Heart right ventricle (tissue), 16 donors: ENCODE measurements around the gene PAX2. TPM values are rescaled to one million over a fixed set of nuclear protein-coding genes. Genes with fewer than 3 reads are reported as not detected.

ENCODE experiments used
- ATAC-seq, 8 donors: fragments of 200-7000 bp; cut with Tn5 transposase; one replicate each; pipeline ENCODE4 v1.9.1; 2020; ENCODE audit warnings: mild to moderate bottlenecking in 8 of 8, moderate library complexity in 8 of 8, moderate number of reproducible peaks in 1 of 8
- DNase-seq, 2 donors: peaks; one replicate each; pipeline ENCODE4 v3.0.0-alpha.2; 2020
- H3K27ac ChIP-seq, 10 donors: fragments of 200-600 bp; sonication (generic) in 2 of 10; one replicate each; pipeline versions ENCODE4 v1.5.0 to v1.8.0; 2020 to 2022; ENCODE audit warnings: mild to moderate bottlenecking in 3 of 10
- H3K27me3 ChIP-seq, 7 donors: fragments of 200-600 bp; one replicate each; pipeline ENCODE4 v1.8.0; 2021 to 2022; ENCODE audit warnings: mild to moderate bottlenecking in 2 of 7
- H3K36me3 ChIP-seq, 9 donors: fragments of 200-600 bp; sonication (generic) in 1 of 9; one replicate each; pipeline versions ENCODE4 v1.5.0 to v1.8.0; 2020 to 2022; ENCODE audit warnings: mild to moderate bottlenecking in 2 of 9
- H3K4me1 ChIP-seq, 9 donors: fragments of 200-600 bp; sonication (generic) in 1 of 9; one replicate each; pipeline versions ENCODE4 v1.5.0 to v1.8.0; 2020 to 2022; ENCODE audit warnings: mild to moderate bottlenecking in 4 of 9
- H3K4me3 ChIP-seq, 10 donors: fragments of 200-600 bp; sonication (generic) in 2 of 10; one replicate each; pipeline versions ENCODE4 v1.5.0 to v1.8.0; 2020 to 2022; ENCODE audit warnings: mild to moderate bottlenecking in 7 of 10, moderate library complexity in 2 of 10
- H3K9me3 ChIP-seq, 11 donors: fragments of 200-600 bp in 10 of 11; sonication (generic) in 2 of 11; one replicate each; pipeline versions ENCODE4 v1.5.0 to v1.8.0; 2013 to 2022; ENCODE audit warnings: mild to moderate bottlenecking in 2 of 11, control low read depth in 1 of 11, moderate library complexity in 1 of 11
- WGBS, 2 donors: extraction: QIAGEN DNeasy Blood & Tissue Kit; methylation state at CpG; one replicate each; pipeline ENCODE4 v1.1.7; 2013; ENCODE audit warnings: inconsistent platforms in 1 of 2; 5-methylcytosine and 5-hydroxymethylcytosine counted together
- intact Hi-C, 10 donors: fragments of 100-400 bp; cut with DNase I; formaldehyde crosslinking; loops; one replicate each; pipeline versions ENCODE4 v1.11.1 to v1.14.2; 2022
- polyA plus RNA-seq, 2 donors: library from polyadenylated mRNA; stranded (reverse); fragments of 200-250 nt; gene quantifications; one replicate each; pipeline ENCODE4 v1.2.3, GENCODE V29; 2013
- total RNA-seq, 10 donors: library from RNA; stranded (reverse); fragmentation: NEBNext Ultra II Directional in 3 of 10; extraction: Animal tissue kit (Norgen Biotek cat#: 25700) in 3 of 10; gene quantifications; one replicate each; pipeline versions ENCODE4 v1.2.1 to v1.2.4, GENCODE V29; 2021 to 2023
- TF ChIP-seq, protein P1 (sequence below), 9 donors: fragments of 200-600 bp; sonication (generic) in 2 of 9; IDR thresholded peaks; one replicate each; pipeline versions ENCODE4 v1.5.0 to v1.8.0; 2021 to 2022; ENCODE audit warnings: antibody characterized with exemption in 9 of 9, mild to moderate bottlenecking in 5 of 9, moderate library complexity in 1 of 9
- donor health status: Arrhythmogenic right ventricular cardiomyopathy.
- donor health status: ischemic (EF 13 %, LVEDD 7.1; RV severe dilation, severe dysfunction).
- donor health status: healthy with polysubstance abuse.
- donor health status: DM: no; HTN: yes; CAD: no.
- donor health status: DM: no; HTN: no; CAD: no.
- donor health status: ischemic (EF 25% LVEDD 6.9; RV normal size, moderate dysfunction).
- donor health status: ischemic (EF 25% LVEDD 5.7; RV mildly dilated, moderate dysfunction).
- donor health status: healthy.
- donor health status: DM: yes; HTN: yes; CAD: no.
- donor health status: Ischemic cardiomyopathy.
- donor health status: ischemic (EF 35%, LVEDD 5.7; RV mildly dilated, moderate dysfunction).
- donor health status: nonischemic (EF 11% LVEDD 7.7; RV severe dilation, severe dysfunction).
- donor health status: DM: yes; HTN: yes; CAD: no.
- donor health status: PGD.
- donor health status: ischemic (EF 29% LVEDD 5.4; RV normal size, mild dysfunction).
- donor health status: nonischemic (EF 23%, LVEDD 6.1; RV moderate dilation, normal function).

PAX2 gene
- total and polyA plus RNA-seq, 12 donors: not detected

DNA sequence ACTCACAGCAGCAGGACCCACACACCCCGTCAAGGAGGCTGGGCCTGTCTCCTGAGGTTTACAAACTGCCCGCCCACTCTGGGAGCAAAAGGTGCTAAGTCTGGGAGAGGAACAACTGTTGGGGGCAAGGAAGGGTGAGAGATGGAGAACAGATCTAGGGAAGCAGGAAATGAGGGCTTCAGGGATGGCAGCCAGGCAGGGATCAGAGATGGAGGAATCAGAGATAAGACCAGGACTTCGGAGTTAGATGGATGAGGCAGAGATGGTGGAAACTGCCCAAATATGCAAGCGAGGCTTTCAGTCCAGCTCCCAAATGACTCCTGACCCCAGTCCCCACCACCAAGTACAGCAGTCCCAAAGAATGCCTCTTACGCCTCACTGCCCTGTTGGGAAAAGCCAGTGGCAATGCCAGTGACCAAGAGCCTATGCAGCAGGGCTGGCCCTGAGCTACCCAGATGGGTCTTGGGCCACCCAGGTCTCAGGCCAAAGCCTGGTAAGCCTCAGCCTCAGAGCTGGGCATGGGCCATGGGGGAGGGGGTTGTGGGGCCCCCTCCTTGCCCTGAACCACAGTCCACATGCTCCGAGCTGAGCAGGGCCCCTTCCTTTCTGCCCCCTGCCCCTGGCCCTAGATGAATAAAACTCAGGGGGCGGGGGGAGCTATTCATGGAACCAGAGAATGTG is 127.9 kb downstream of the PAX2 start:
- Histone ChIP-seq H3K4me1 (no peaks in the 10 kb centered on the region), H3K36me3 (no peaks in the 10 kb centered on the region), H3K27ac (no peak overlapping the region), H3K27me3 (peaks cover 0 to 66% (median 57%) of the 10 kb centered on the region in 7 donors), H3K4me3 (no peak overlapping the region), H3K9me3 (no peaks in the 10 kb centered on the region)
- intact Hi-C loops: loop anchor here in 9 of 10 donors (5.0 to 10.0 kb wide), 10 partner anchors 128 to 538 kb away; partner anchors contain the start of genes PAX2 (in 1 of the 9) and PKD2L1 (in 1 of the 9)
- ATAC-seq: no peak
- 48 to 65% methylated on average over 7 of the region's 7 CpGs for WGBS, 2 donors
- TF ChIP-seq, protein P1, sequence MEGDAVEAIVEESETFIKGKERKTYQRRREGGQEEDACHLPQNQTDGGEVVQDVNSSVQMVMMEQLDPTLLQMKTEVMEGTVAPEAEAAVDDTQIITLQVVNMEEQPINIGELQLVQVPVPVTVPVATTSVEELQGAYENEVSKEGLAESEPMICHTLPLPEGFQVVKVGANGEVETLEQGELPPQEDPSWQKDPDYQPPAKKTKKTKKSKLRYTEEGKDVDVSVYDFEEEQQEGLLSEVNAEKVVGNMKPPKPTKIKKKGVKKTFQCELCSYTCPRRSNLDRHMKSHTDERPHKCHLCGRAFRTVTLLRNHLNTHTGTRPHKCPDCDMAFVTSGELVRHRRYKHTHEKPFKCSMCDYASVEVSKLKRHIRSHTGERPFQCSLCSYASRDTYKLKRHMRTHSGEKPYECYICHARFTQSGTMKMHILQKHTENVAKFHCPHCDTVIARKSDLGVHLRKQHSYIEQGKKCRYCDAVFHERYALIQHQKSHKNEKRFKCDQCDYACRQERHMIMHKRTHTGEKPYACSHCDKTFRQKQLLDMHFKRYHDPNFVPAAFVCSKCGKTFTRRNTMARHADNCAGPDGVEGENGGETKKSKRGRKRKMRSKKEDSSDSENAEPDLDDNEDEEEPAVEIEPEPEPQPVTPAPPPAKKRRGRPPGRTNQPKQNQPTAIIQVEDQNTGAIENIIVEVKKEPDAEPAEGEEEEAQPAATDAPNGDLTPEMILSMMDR (IDR thresholded peaks at IDR 0.05): no peak
- DNase-seq: no peak

DNA sequence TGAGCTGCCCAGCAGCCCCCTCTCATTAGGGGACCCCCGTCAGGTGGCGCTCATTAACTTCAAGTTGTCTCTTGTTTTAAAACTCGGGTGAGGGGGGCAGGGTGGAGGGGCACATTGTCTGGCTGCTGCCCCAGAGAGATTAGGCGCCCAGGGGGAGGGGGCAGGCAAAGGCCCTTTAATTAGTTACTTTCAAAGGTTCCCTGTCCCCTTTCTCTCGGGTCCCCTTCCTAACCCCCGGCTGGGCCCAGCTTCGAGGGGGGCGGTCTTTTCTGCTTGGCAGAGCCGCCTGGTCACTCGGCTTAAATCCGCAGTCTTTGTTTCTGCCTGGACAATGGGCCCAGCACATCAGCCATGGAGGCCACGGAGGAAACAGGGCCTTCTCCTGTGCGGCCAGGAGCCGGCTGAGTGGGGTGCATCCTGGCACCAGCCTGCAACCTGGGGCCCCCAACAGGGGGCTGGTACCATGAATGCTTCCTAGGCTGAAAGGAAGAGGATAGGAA is 128.5 kb downstream of the PAX2 start:
- H3K27me3 ChIP-seq: peaks cover 0 to 64% (median 55%) of the 10 kb centered on the region in 7 donors
- no peak for DNase-seq
- WGBS, 2 donors: 48 to 56% methylated on average over 14 of the region's 14 CpGs
- intact Hi-C loops: loop anchor here in 9 of 10 donors (5.0 to 10.0 kb wide), 10 partner anchors 129 to 539 kb away; partner anchors contain the start of genes PAX2 (in 1 of the 9) and PKD2L1 (in 1 of the 9)
- no peaks in the 10 kb centered on the region for H3K9me3 ChIP-seq
- no peaks in the 10 kb centered on the region for H3K4me1 ChIP-seq
- TF ChIP-seq, protein P1 (IDR thresholded peaks at IDR 0.05): no peak
- H3K4me3 ChIP-seq: no peak overlapping the region
- H3K36me3 ChIP-seq: no peaks in the 10 kb centered on the region
- no peak overlapping the region for H3K27ac ChIP-seq
- ATAC-seq: no peak

DNA sequence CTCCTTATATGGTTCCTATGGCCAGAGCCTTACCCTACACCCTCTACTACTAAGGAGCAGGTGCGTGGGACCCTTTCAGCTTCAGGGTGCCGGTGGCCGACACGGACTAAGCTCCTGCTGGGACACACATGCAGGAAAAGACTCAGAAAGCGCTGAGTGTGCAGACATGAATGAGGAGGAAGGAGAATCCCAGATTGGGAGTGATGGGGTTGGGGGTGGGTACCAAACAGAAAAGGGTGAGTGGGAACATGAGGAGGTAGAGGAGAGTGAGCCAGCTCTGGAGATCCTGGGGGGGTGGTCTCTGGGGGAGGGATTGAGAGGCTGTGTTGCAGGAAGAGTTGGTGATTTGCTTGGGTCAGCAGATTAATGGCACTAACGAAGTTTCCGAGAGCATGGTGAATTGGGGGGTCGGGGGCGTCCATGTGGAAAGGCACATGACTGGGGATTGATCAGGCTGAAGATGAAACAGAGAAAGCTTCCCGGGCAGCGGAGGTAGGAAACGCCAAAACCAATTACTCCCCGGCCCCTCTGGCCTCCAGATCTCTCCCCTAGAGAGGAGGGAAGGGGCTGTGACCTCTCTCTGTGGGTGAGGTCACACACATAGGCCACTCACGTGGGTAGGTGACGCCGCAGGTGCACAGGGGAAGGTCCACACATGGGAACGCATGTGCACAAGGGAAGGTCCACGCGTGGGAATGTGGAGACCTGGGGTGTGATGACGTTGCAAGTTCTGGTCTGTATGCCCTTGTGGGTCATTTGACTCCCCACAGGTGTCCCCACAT is 129.5 kb downstream of the PAX2 start:
- Histone ChIP-seq H3K4me1 (no peaks in the 10 kb centered on the region), H3K9me3 (no peaks in the 10 kb centered on the region), H3K36me3 (no peaks in the 10 kb centered on the region), H3K27me3 (peaks cover 0 to 72% (median 58%) of the 10 kb centered on the region in 7 donors), H3K27ac (no peak overlapping the region), H3K4me3 (no peak overlapping the region)
- TF ChIP-seq, protein P1 (IDR thresholded peaks at IDR 0.05): no peak
- WGBS, 2 donors: 67 to 72% methylated on average over 20 of the region's 20 CpGs
- ATAC-seq: no peak
- DNase-seq: no peak
- intact Hi-C loops: loop anchor here (5.0 to 10.0 kb wide), 14 partner anchors 130 to 540 kb away; partner anchors contain the start of genes PAX2 (in 1 of the 10) and PKD2L1 (in 1 of the 10)

DNA sequence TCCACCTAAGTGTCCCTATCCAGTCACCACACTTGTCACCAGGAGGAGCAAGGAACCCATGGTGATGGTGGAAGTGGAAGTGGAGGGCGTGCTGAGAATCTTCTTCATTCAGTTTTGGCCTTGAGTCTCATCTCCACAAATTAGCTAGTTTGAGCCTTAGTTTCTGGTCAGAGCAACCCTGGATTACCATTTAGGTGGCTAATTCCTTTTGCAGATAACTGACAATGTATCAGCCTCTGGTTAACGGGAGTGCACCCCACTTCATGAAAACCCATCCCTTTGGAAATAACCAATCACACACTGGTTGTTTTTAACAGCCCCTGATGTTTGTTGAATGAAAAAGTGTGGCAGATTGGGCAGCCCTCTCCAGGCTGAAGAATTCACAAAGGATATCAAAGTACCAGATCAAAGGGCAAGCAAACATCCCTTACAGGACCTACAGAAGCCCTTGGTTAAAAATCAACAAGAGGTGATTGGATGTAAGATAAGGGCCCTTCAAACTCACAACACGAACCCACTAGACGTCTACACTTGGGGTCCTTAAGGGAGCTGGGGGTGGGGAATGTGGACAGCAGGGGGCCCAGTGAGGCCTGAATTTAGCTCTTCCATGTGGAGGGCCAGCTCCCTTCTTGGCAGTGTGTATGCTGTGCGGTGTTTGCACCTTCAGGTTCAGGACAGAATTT is 130.2 kb downstream of the PAX2 start:
- no peaks in the 10 kb centered on the region for H3K36me3 ChIP-seq
- intact Hi-C loops: loop anchor here (5.0 to 10.0 kb wide), 13 partner anchors 131 to 541 kb away; partner anchors contain the start of genes PAX2 (in 1 of the 10) and PKD2L1 (in 1 of the 10)
- TF ChIP-seq, protein P1 (IDR thresholded peaks at IDR 0.05): no peak
- H3K27me3 ChIP-seq: peaks cover 0 to 73% (median 58%) of the 10 kb centered on the region in 7 donors
- ATAC-seq (no peak), DNase-seq (no peak)
- WGBS, 2 donors: 50 to 53% methylated on average over 5 of the region's 5 CpGs
- H3K9me3 ChIP-seq: no peaks in the 10 kb centered on the region
- no peaks in the 10 kb centered on the region for H3K4me1 ChIP-seq
- H3K27ac ChIP-seq: no peak overlapping the region
- H3K4me3 ChIP-seq: no peak overlapping the region
